Glutamatergic neuron (in vitro differentiated cells): ENCODE measurements around the gene SFI1. TPM values are rescaled to one million over a fixed set of nuclear protein-coding genes. Genes with fewer than 3 reads are reported as not detected.

Source experiments
- DNase-seq: peaks from one replicate; pipeline ENCODE4 v3.0.0; 2022
- H3K27ac Mint-ChIP-seq: one replicate; pipeline ENCODE4 v1.8.0; 2020; ENCODE audit warnings: mild to moderate bottlenecking, mixed read lengths, inconsistent platforms; ENCODE audit not compliant: unreplicated experiment
- H3K27me3 Mint-ChIP-seq: one replicate; pipeline ENCODE4 v1.8.0; 2020; ENCODE audit warnings: mild to moderate bottlenecking, moderate library complexity, mixed read lengths, inconsistent platforms; ENCODE audit not compliant: unreplicated experiment
- H3K36me3 Mint-ChIP-seq: one replicate; pipeline ENCODE4 v1.8.0; 2020; ENCODE audit warnings: mild to moderate bottlenecking, mixed read lengths, inconsistent platforms; ENCODE audit not compliant: unreplicated experiment
- H3K4me1 Mint-ChIP-seq: one replicate; pipeline ENCODE4 v1.8.0; 2020; ENCODE audit warnings: mild to moderate bottlenecking, low read depth, mixed read lengths, inconsistent platforms; ENCODE audit not compliant: unreplicated experiment
- H3K4me3 Mint-ChIP-seq: one replicate; pipeline ENCODE4 v1.8.0; 2020; ENCODE audit warnings: mild to moderate bottlenecking, mixed read lengths, inconsistent platforms; ENCODE audit not compliant: unreplicated experiment
- H3K9me3 Mint-ChIP-seq: one replicate; pipeline ENCODE4 v1.8.0; 2020; ENCODE audit warnings: mild to moderate bottlenecking, moderate library complexity, mixed read lengths, inconsistent platforms; ENCODE audit not compliant: unreplicated experiment
- total RNA-seq: library from RNA; stranded (reverse); fragmentation: NEBNext Ultra II Directional; extraction: Animal tissue kit (Norgen Biotek cat#: 25700); gene quantifications from one replicate; pipeline ENCODE4 v1.2.1, GENCODE V29; 2021; ENCODE audit not compliant: unreplicated experiment
- TF ChIP-seq, protein P1 (sequence below): fragments of 200-600 bp; sonication (generic); IDR thresholded peaks from one replicate; pipeline ENCODE4 v1.5.0; 2021; ENCODE audit not compliant: partially characterized antibody, unreplicated experiment

The SFI1 gene
- total RNA-seq, 1 donor from 2014 or later = 48.7 TPM

DNA sequence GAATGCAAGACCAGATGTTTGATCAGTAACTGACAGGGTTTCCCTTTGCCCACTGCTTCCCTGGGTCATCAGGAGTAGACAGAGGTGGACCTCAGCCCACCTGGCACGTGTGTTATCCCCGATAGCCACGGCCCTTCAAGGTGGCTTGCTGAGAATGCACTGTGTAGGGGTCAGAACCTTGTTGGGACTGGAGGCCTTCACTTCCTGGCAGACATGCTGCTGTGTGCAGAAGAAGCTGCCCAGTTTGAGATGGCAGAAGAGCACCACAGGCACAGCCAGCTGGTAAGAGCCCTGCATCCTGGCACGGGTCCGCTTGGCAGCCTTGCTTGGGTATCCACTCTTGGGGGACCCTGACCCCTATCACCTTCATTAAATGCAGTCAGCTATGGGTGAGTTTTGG lies 81.8 kb downstream of the SFI1 start:
- no peak overlapping the region for H3K4me3 Mint-ChIP-seq

DNA sequence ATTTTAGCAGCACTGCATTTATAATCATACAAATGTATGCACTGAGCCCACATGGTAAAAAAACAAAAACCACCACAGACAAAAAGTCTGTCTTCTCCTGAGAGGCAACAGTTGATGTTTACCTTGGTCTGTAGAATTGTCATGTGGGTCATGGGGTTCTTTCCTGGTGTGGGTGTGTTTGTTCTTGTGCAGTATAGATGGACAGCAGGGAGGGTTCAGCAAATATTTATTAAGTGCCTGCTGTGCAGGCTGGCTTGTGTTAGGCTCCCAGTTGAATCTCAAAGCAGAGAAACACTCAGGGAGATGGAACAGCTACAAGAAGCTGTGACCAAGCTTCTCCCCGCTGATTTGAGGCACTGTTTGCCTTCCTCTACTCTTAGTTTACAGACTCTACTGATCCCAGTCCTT lies 83.5 kb downstream of the SFI1 start:
- Mint-ChIP-seq H3K9me3 (no peaks in the 10 kb centered on the region), H3K27ac (no peak overlapping the region), H3K4me3 (no peak overlapping the region), H3K4me1 (peaks cover 7% of the 10 kb centered on the region), H3K36me3 (peaks cover 5% of the 10 kb centered on the region), H3K27me3 (peaks cover 1% of the 10 kb centered on the region)
- DNase-seq = no peak
- TF ChIP-seq, protein P1, sequence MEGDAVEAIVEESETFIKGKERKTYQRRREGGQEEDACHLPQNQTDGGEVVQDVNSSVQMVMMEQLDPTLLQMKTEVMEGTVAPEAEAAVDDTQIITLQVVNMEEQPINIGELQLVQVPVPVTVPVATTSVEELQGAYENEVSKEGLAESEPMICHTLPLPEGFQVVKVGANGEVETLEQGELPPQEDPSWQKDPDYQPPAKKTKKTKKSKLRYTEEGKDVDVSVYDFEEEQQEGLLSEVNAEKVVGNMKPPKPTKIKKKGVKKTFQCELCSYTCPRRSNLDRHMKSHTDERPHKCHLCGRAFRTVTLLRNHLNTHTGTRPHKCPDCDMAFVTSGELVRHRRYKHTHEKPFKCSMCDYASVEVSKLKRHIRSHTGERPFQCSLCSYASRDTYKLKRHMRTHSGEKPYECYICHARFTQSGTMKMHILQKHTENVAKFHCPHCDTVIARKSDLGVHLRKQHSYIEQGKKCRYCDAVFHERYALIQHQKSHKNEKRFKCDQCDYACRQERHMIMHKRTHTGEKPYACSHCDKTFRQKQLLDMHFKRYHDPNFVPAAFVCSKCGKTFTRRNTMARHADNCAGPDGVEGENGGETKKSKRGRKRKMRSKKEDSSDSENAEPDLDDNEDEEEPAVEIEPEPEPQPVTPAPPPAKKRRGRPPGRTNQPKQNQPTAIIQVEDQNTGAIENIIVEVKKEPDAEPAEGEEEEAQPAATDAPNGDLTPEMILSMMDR = no peak

More for the DNA sequence above, 81.8 kb downstream of the SFI1 start:
- peaks cover 1% of the 10 kb centered on the region for H3K27me3 Mint-ChIP-seq
- TF ChIP-seq, protein P1 = no peak
- no peaks in the 10 kb centered on the region for H3K9me3 Mint-ChIP-seq
- DNase-seq = no peak
- H3K4me1 Mint-ChIP-seq = peaks cover 7% of the 10 kb centered on the region
- H3K36me3 Mint-ChIP-seq = peaks cover 5% of the 10 kb centered on the region
- no peak overlapping the region for H3K27ac Mint-ChIP-seq

DNA sequence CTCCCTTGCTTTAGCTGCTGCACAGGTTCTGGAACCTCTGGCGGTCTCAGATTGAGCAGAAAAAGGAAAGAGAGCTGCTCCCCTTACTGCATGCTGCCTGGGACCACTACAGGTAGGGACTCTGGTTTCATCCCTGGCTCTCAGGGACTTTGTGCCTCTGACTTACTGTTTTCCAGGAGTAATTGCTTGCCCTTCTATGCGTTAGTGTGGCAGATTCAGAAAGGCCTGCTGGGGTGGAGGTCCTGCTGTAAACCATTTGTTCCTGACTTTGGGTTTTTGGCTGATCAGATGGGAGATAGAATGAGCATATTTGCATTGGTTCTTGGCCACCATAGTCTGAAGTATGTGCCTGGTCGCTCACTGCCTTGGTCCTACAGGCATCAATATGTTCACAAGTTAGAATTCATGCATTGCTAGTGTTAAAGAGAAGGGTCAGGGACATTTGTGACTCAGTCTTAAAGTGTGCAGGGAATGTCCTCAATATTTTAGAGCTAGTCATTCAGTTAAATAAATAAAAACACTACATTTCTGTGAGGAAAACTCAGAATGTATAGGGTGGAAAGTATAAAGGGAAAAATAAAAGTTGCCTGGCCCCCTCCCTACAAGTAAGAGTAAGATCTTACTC lies 87.6 kb downstream of the SFI1 start:
- H3K9me3 Mint-ChIP-seq = no peaks in the 10 kb centered on the region
- H3K36me3 Mint-ChIP-seq = no peaks in the 10 kb centered on the region
- H3K27ac Mint-ChIP-seq = no peak overlapping the region
- H3K4me3 Mint-ChIP-seq = no peak overlapping the region
- no peak for DNase-seq
- no peaks in the 10 kb centered on the region for H3K4me1 Mint-ChIP-seq
- H3K27me3 Mint-ChIP-seq = no peaks in the 10 kb centered on the region
- TF ChIP-seq, protein P1 = no peak

DNA sequence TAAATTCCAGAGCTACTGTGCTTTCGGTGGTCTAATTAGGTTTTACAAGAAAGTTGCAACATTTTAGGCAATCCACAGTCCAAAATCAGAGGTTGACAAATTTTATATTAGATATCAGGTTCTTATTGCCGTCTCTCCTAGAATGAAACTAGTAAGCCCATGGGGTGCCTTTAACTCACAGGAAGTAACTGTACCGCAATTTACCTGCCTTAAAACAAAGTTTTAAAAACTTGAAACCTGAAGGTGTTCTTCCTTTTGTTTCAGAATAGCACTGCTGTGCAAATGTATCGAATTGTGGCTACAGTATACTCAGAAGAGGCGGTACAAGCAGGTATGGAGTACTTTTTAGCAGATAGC lies 88.4 kb downstream of the SFI1 start:
- Mint-ChIP-seq H3K36me3 (no peaks in the 10 kb centered on the region), H3K4me1 (no peaks in the 10 kb centered on the region), H3K27ac (no peak overlapping the region), H3K27me3 (no peaks in the 10 kb centered on the region), H3K4me3 (no peak overlapping the region), H3K9me3 (no peaks in the 10 kb centered on the region)
- TF ChIP-seq, protein P1 = no peak
- no peak for DNase-seq

DNA sequence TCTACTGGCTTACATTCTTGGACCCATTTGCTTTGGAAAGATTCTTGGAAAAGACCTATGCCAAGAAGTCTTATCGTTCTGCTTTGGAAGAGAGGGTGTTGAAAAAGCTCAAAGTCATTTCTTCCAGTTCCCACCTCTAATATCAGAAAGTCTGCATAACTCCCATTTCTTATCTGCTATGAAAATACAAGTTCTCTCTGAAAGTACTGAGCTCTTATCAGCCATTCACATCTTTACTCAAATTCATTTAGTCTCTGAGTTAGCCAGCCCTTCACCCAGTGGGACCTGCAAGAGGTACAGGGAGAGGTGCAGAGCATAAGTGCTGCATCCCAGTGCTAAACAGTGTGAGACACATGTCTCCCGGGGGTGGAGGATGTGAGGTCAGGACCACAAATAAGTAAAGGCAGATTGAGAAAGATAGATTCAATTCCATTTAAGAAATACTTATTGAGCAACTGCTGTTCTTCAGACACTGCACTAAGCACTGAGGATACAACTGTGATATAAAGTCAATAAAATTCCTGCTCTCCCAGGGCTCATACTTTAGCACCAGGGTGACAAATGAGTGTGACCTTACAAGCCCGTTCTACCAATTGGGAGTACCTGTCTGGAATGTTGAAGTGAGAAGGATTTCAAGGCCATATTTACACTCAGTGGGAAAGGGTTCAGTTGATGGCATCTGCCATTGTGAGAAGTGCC lies 89.0 kb downstream of the SFI1 start:
- Mint-ChIP-seq H3K27ac (no peak overlapping the region), H3K4me3 (no peak overlapping the region)

More for the DNA sequence above, 89.0 kb downstream of the SFI1 start:
- H3K9me3 Mint-ChIP-seq = no peaks in the 10 kb centered on the region
- TF ChIP-seq, protein P1 = no peak
- no peak for DNase-seq
- H3K27me3 Mint-ChIP-seq = no peaks in the 10 kb centered on the region
- no peaks in the 10 kb centered on the region for H3K4me1 Mint-ChIP-seq
- H3K36me3 Mint-ChIP-seq = no peaks in the 10 kb centered on the region
